HG02678 (cell line): Measurements from ENCODE around the gene BNIP5.

ENCODE experiments used
- ATAC-seq: cut with Tn5 transposase; IDR thresholded peaks from one replicate; pipeline ENCODE4 v1.9.1; 2021; ENCODE audit warnings: mild to moderate bottlenecking, moderate library complexity; ENCODE audit not compliant: unreplicated experiment

The BNIP5 gene

GRCh38 chr6:36336779-36337241, at the start of gene BNIP5:
Gene BNIP5 (minus strand): TSS chr6:36336888. CDS start chr6:36330690, 6,198 bp downstream.
- ATAC-seq: no peak

- no peak for ATAC-seq
These were observed 47.4 kb upstream of the BNIP5 start for GRCh38 chr6:36384095-36384494.

- ATAC-seq: no peak
These were observed 46.9 kb upstream of the BNIP5 start for GRCh38 chr6:36383606-36384005.

- ATAC-seq: no peak
These were observed 46.3 kb upstream of the BNIP5 start for GRCh38 chr6:36382976-36383375.

- no peak for ATAC-seq
These were observed 45.1 kb upstream of the BNIP5 start for GRCh38 chr6:36381502-36382389.

GRCh38 chr6:36380166-36380565, 43.5 kb upstream of the BNIP5 start:
- ATAC-seq: no peak

- no peak for ATAC-seq
These were observed 42.2 kb upstream of the BNIP5 start for GRCh38 chr6:36378936-36379335.

- ATAC-seq: no peak
These were observed 41.7 kb upstream of the BNIP5 start for GRCh38 chr6:36378243-36378920.

- ATAC-seq: no peak
These were observed 40.9 kb upstream of the BNIP5 start for GRCh38 chr6:36377594-36377993.

- no peak for ATAC-seq
These were observed 40.1 kb upstream of the BNIP5 start for GRCh38 chr6:36376742-36377141.

- no peak for ATAC-seq
These were observed 39.5 kb upstream of the BNIP5 start for GRCh38 chr6:36376183-36376582.

GRCh38 chr6:36375644-36376155, 39.0 kb upstream of the BNIP5 start:
- ATAC-seq: no peak

GRCh38 chr6:36374972-36375371, 38.3 kb upstream of the BNIP5 start:
- no peak for ATAC-seq

- no peak for ATAC-seq
These were observed 37.5 kb upstream of the BNIP5 start for GRCh38 chr6:36374194-36374593.

GRCh38 chr6:36373368-36374019, 36.8 kb upstream of the BNIP5 start:
- no peak for ATAC-seq

GRCh38 chr6:36372088-36372487, 35.4 kb upstream of the BNIP5 start:
- ATAC-seq: no peak

- ATAC-seq: no peak
These were observed 34.5 kb upstream of the BNIP5 start for GRCh38 chr6:36371211-36371610.

GRCh38 chr6:36370638-36371037, 34.0 kb upstream of the BNIP5 start:
- ATAC-seq: no peak

GRCh38 chr6:36368921-36369865, 32.5 kb upstream of the BNIP5 start:
- ATAC-seq: no peak

- no peak for ATAC-seq
These were observed 31.7 kb upstream of the BNIP5 start for GRCh38 chr6:36368421-36368820.
